Neural cell (in vitro differentiated cells): ENCODE measurements around the gene CPS1. TPM values are rescaled to one million over a fixed set of nuclear protein-coding genes. Genes with fewer than 3 reads are reported as not detected.

ENCODE experiments used
- H2AFZ ChIP-seq: fragments of 200-600, 300-800 bp; sonication (generic), shearing (Covaris generic); 2 replicates; pipeline ENCODE4 v1.6.0; 2014; ENCODE audit warnings: low read depth, mild to moderate bottlenecking, antibody characterized with exemption, low read length, moderate library complexity
- H3F3A ChIP-seq: fragments of 200-600 bp; shearing (Covaris generic); 2 replicates; pipeline ENCODE4 v1.6.1; 2016; ENCODE audit warnings: mild to moderate bottlenecking, moderate library complexity, mixed read lengths, antibody characterized with exemption, low read length; ENCODE audit not compliant: insufficient read depth, poor library complexity, severe bottlenecking
- H3K27ac ChIP-seq: fragments of 200-600, 300-800 bp; sonication (generic), shearing (Covaris generic); 2 replicates; pipeline ENCODE4 v1.5.1; 2014; ENCODE audit warnings: mild to moderate bottlenecking, low read length, moderate library complexity
- H3K27me3 ChIP-seq: fragments of 300-800, 200-600 bp; sonication (generic), shearing (Covaris generic); 2 replicates; pipeline ENCODE4 v1.6.0; 2014; ENCODE audit warnings: mild to moderate bottlenecking, low read depth, low read length, moderate library complexity; ENCODE audit not compliant: insufficient read depth
- H3K36me3 ChIP-seq: fragments of 300-800, 200-600 bp; sonication (generic), shearing (Covaris generic); 2 replicates; pipeline ENCODE4 v1.5.1; 2014; ENCODE audit warnings: mild to moderate bottlenecking, antibody characterized with exemption, low read length, moderate library complexity; ENCODE audit not compliant: insufficient read depth
- H3K4me2 ChIP-seq: fragments of 300-800, 200-600 bp; sonication (generic), shearing (Covaris generic); 2 replicates; pipeline ENCODE4 v1.6.0; 2014; ENCODE audit warnings: mild to moderate bottlenecking, low read length
- H3K4me3 ChIP-seq: fragments of 300-800, 200-600 bp; sonication (generic), shearing (Covaris generic); 2 replicates; pipeline ENCODE4 v1.5.1; 2014; ENCODE audit warnings: mild to moderate bottlenecking, low read length, moderate library complexity
- H3K79me2 ChIP-seq: fragments of 200-600 bp; shearing (Covaris generic); replicated peaks from 2 replicates; pipeline ENCODE4 v1.6.0; 2014; ENCODE audit warnings: mild to moderate bottlenecking, low read length, moderate library complexity; ENCODE audit not compliant: insufficient read depth
- H3K9ac ChIP-seq: fragments of 300-800, 200-600 bp; sonication (generic), shearing (Covaris generic); 2 replicates; pipeline ENCODE4 v1.6.1; 2016; ENCODE audit warnings: mild to moderate bottlenecking, low read length, mixed read lengths
- H3K9me2 ChIP-seq: fragments of 200-600 bp; shearing (Covaris generic); 2 replicates; pipeline ENCODE4 v1.6.1; 2016; ENCODE audit warnings: mild to moderate bottlenecking, low read length, mixed read lengths; ENCODE audit not compliant: insufficient read depth
- H3K9me3 ChIP-seq: fragments of 200-600, 300-800 bp; sonication (generic), shearing (Covaris generic); 2 replicates; pipeline ENCODE4 v1.6.1; 2016; ENCODE audit warnings: mild to moderate bottlenecking, mixed run types, low read length, moderate library complexity, mixed read lengths
- H4K20me1 ChIP-seq: fragments of 200-600 bp; shearing (Covaris generic); 2 replicates; pipeline ENCODE4 v1.6.1; 2016; ENCODE audit warnings: mild to moderate bottlenecking, mixed run types; ENCODE audit not compliant: insufficient read depth
- CTCF ChIP-seq: fragments of 450-650 bp; IDR thresholded peaks from 2 replicates; pipeline ENCODE4 v1.5.1; 2014; ENCODE audit warnings: antibody characterized with exemption, mild to moderate bottlenecking, moderate library complexity; ENCODE audit not compliant: poor library complexity, severe bottlenecking
- EP300 ChIP-seq: fragments of 450-650 bp; conservative IDR thresholded peaks from 2 replicates; pipeline ENCODE4 v1.6.1; 2014; ENCODE audit warnings: antibody characterized with exemption, mild to moderate bottlenecking, moderate library complexity; ENCODE audit not compliant: poor library complexity, severe bottlenecking
- MXI1 ChIP-seq: fragments of 450-650 bp; conservative IDR thresholded peaks from 2 replicates; pipeline ENCODE4 v1.6.1; 2014; ENCODE audit warnings: antibody characterized with exemption, mild to moderate bottlenecking; ENCODE audit not compliant: poor library complexity, severe bottlenecking
- RAD21 ChIP-seq: fragments of 450-650 bp; conservative IDR thresholded peaks from 2 replicates; pipeline ENCODE4 v1.6.1; 2014; ENCODE audit warnings: antibody characterized with exemption, mild to moderate bottlenecking, moderate library complexity
- REST ChIP-seq: IDR thresholded peaks from 2 replicates; pipeline ENCODE4 v1.6.1; 2012; ENCODE audit warnings: borderline replicate concordance
- SMC3 ChIP-seq: fragments of 450-650 bp; conservative IDR thresholded peaks from 2 replicates; pipeline ENCODE4 v1.6.1; 2014; ENCODE audit warnings: antibody characterized with exemption, mild to moderate bottlenecking, moderate library complexity; ENCODE audit not compliant: poor library complexity
- TAF1 ChIP-seq: IDR thresholded peaks from 2 replicates; pipeline ENCODE4 v1.6.1; 2012; ENCODE audit warnings: low read depth
- polyA plus RNA-seq: library from polyadenylated mRNA; depleted of rRNA; stranded (reverse); fragments of >200 nt; gene quantifications from 2 replicates; pipeline ENCODE4 v1.2.3, GENCODE V29; 2014

The CPS1 gene
- polyA plus RNA-seq, 1 donor from 2014 or later, result 0.25 TPM

GRCh38 chr2:210531050-210531449, 25.3 kb upstream of the CPS1 start:
- Histone ChIP-seq H3K9me3 (no peaks in the 10 kb centered on the region), H3K27ac (no peak overlapping the region), H3K27me3 (no peaks in the 10 kb centered on the region), H3K9me2 (no peaks in the 10 kb centered on the region), H3K36me3 (no peaks in the 10 kb centered on the region), H3K4me2 (no peak overlapping the region), H2AFZ (no peak overlapping the region), H3K4me3 (no peak overlapping the region), H3K79me2 (no peaks in the 10 kb centered on the region), H3F3A (no peaks in the 10 kb centered on the region), H3K9ac (no peak overlapping the region), H4K20me1 (no peaks in the 10 kb centered on the region)
- no peak for TF ChIP-seq REST
- no peak for TF ChIP-seq MXI1
- no peak for TF ChIP-seq RAD21
- no peak for TF ChIP-seq TAF1

GRCh38 chr2:210531482-210531881, 24.9 kb upstream of the CPS1 start:
- H3K9ac ChIP-seq, result no peak overlapping the region
- H3K27me3 ChIP-seq, result no peaks in the 10 kb centered on the region

More at GRCh38 chr2:210531482-210531881, 24.9 kb upstream of the CPS1 start:
- TF ChIP-seq EP300, result no peak
- TF ChIP-seq CTCF, result no peak
- no peak for TF ChIP-seq TAF1
- no peak for TF ChIP-seq SMC3
- no peak for TF ChIP-seq RAD21
- TF ChIP-seq REST, result no peak
- Histone ChIP-seq H3K4me2 (no peak overlapping the region), H3K9me3 (no peaks in the 10 kb centered on the region), H3K79me2 (no peaks in the 10 kb centered on the region), H3K9me2 (no peaks in the 10 kb centered on the region), H3K27ac (no peak overlapping the region), H3K4me3 (no peak overlapping the region), H4K20me1 (no peaks in the 10 kb centered on the region), H2AFZ (no peak overlapping the region), H3F3A (no peaks in the 10 kb centered on the region), H3K36me3 (no peaks in the 10 kb centered on the region)
